ENCODE data around the gene OR2J2. TPM values are rescaled to one million over a fixed set of nuclear protein-coding genes. Genes with fewer than 3 reads are reported as not detected.
A peak's percentile ranks its signal among the peaks of the same experiment; 100 is the strongest.
"Not testable (repeated sequence)": the region's sequence is repeated elsewhere in the genome, so short reads cannot be mapped to it uniquely, and the experiment has no call there.

The OR2J2 gene
- not detected for total RNA-seq
- not detected for polyA plus RNA-seq (ENCODE audit: insufficient read depth, low read depth, low replicate concordance)
- long read RNA-seq, donor 1 = 0 reads
- long read RNA-seq, donor 2 = 0 reads
- long read RNA-seq, donor 3 = 0 reads
- long read RNA-seq, donor 4 = 0 reads
- long read RNA-seq, donor 5 = 0 reads
- long read RNA-seq, donor 6 = 0 reads
- long read RNA-seq, donor 7 = 0 reads
- long read RNA-seq, donor 8 = 0 reads
- long read RNA-seq, donor 9 = 0 reads
- long read RNA-seq, donor 10 = 0 reads

DNA sequence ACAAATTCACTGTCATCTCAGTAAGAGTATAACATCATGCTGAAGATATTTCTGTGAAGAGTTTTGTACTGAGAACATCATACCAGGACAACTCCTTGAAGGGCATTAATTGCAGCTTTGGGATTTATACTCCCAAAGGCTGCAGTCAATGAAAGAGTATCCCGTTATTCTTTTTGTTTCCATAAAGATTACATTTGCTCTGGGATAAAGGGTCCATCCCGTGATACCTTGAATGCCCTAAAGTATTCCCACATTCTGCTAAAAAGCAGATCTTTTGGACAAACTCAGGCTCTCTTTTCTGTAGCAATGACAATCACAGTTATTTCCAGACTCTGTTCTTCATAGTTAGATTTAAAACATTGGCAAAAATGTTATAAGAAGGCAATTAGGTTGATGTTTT is at the start of gene OR2J2:
Gene OR2J2, plus strand, starts transcription at position 301 of the 400 bp plus-strand sequence. CDS start 2,729 bp downstream, outside the sequence.
- intact Hi-C loops (cut with DNase I); H3K9me3 ChIP-seq (ENCODE audit: control insufficient read depth in 2 of 3, insufficient read depth in 1 of 3, low read length in 3 of 3); H3K27me3 ChIP-seq (ENCODE audit: control insufficient read depth, insufficient read depth, low read length); H3K36me3 ChIP-seq (ENCODE audit: control insufficient read depth in 2 of 3, insufficient read depth in 3 of 3, low read length in 3 of 3); H3K9ac ChIP-seq (ENCODE audit: low read length in 3 of 3); H3K4me3 ChIP-seq (ENCODE audit: low read length in 3 of 3); FAIRE-seq; H3K4me1 ChIP-seq (ENCODE audit: control insufficient read depth in 2 of 3, insufficient read depth in 2 of 3, low read depth in 1 of 3, low read length in 3 of 3); H3K27ac ChIP-seq (ENCODE audit: low read depth in 2 of 2, low read length in 2 of 2); DNase-seq: not testable (repeated sequence)

DNA sequence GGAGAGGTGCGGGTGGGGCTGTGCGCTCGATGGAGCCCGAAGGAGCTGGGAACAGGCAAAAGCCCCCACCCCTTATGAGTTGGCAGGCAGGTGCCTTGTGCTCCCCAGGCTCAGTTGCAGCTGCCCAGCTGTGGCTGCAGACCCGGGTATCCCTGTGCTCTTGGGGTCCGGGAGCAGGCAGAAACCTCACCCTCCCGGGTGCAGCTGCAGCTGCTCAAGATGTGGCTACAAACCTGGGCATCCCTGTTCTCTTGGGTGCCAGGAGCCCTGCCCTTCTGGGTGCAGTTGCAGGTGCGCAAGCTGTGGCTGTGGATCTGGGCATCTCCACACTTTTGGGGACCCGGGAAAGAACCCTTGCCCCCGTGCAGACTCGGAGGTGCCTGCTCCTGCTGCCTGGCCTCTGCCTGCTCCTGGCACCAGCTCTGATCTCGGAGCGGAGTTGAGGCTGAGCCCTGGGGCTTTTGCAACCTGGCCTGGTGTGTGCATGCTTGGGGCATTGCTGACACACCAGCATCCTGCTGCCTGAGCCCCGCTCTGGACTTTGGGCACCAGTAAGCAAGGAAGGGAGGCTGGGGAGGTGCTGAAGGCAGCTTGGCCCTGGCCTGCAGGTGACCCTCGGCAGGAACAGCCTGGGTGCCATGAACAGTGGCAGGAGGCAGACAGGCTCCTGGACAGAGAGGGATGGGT is 41.2 kb upstream of the OR2J2 start:
- no peak for FAIRE-seq
- Histone ChIP-seq H3K9ac (ENCODE audit: low read length in 3 of 3) (no peak overlapping the region), H3K9me3 (ENCODE audit: control insufficient read depth in 2 of 3, insufficient read depth in 1 of 3, low read length in 3 of 3) (no peaks in the 10 kb centered on the region), H3K36me3 (ENCODE audit: control insufficient read depth in 2 of 3, insufficient read depth in 3 of 3, low read length in 3 of 3) (no peaks in the 10 kb centered on the region), H3K4me1 (ENCODE audit: control insufficient read depth in 2 of 3, insufficient read depth in 2 of 3, low read depth in 1 of 3, low read length in 3 of 3) (no peaks in the 10 kb centered on the region), H3K27me3 (ENCODE audit: control insufficient read depth, insufficient read depth, low read length) (no peaks in the 10 kb centered on the region), H3K27ac (ENCODE audit: low read depth in 2 of 2, low read length in 2 of 2) (no peak overlapping the region), H3K4me3 (ENCODE audit: low read length in 3 of 3) (no peak overlapping the region)
- TF ChIP-seq, protein P1, sequence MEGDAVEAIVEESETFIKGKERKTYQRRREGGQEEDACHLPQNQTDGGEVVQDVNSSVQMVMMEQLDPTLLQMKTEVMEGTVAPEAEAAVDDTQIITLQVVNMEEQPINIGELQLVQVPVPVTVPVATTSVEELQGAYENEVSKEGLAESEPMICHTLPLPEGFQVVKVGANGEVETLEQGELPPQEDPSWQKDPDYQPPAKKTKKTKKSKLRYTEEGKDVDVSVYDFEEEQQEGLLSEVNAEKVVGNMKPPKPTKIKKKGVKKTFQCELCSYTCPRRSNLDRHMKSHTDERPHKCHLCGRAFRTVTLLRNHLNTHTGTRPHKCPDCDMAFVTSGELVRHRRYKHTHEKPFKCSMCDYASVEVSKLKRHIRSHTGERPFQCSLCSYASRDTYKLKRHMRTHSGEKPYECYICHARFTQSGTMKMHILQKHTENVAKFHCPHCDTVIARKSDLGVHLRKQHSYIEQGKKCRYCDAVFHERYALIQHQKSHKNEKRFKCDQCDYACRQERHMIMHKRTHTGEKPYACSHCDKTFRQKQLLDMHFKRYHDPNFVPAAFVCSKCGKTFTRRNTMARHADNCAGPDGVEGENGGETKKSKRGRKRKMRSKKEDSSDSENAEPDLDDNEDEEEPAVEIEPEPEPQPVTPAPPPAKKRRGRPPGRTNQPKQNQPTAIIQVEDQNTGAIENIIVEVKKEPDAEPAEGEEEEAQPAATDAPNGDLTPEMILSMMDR (IDR thresholded peaks at IDR 0.05; ENCODE audit: borderline replicate concordance, extremely low read depth, insufficient read depth) = no peak
- peak in 1 of 5 donors; percentile 61 for DNase-seq
- intact Hi-C loops (cut with DNase I) = no loop called here

DNA sequence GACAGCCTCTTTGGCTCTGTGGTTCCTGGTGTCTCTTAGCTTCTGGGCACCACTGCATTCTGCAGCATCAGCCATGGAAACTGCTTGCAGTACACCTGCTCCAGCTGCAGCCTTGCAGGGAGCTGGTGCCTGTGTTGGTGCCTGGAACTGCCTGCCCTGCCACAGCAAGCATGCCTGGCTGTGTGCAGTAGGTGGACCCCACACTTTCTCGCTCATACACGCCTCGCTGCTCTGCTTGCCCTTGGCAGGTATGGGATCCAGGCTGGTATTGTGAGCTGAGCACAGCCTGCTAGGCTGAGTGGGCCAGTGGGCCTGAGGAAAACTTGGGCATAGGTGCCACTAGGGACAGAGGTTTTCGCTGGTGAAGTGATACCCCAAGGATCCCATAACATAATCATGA is 40.1 kb upstream of the OR2J2 start:
- peak in 1 of 5 donors; percentile 35 for DNase-seq
- H3K4me3 ChIP-seq (ENCODE audit: low read length in 3 of 3) = no peak overlapping the region
- H3K27ac ChIP-seq (ENCODE audit: low read depth in 2 of 2, low read length in 2 of 2) = no peak overlapping the region
- no peaks in the 10 kb centered on the region for H3K4me1 ChIP-seq (ENCODE audit: control insufficient read depth in 2 of 3, insufficient read depth in 2 of 3, low read depth in 1 of 3, low read length in 3 of 3)
- TF ChIP-seq, protein P1 (IDR thresholded peaks at IDR 0.05; ENCODE audit: borderline replicate concordance, extremely low read depth, insufficient read depth) = no peak
- no peak overlapping the region for H3K9ac ChIP-seq (ENCODE audit: low read length in 3 of 3)
- intact Hi-C loops (cut with DNase I) = no loop called here
- H3K36me3 ChIP-seq (ENCODE audit: control insufficient read depth in 2 of 3, insufficient read depth in 3 of 3, low read length in 3 of 3) = no peaks in the 10 kb centered on the region
- no peak for FAIRE-seq
- H3K27me3 ChIP-seq (ENCODE audit: control insufficient read depth, insufficient read depth, low read length) = no peaks in the 10 kb centered on the region
- H3K9me3 ChIP-seq (ENCODE audit: control insufficient read depth in 2 of 3, insufficient read depth in 1 of 3, low read length in 3 of 3) = no peaks in the 10 kb centered on the region

DNA sequence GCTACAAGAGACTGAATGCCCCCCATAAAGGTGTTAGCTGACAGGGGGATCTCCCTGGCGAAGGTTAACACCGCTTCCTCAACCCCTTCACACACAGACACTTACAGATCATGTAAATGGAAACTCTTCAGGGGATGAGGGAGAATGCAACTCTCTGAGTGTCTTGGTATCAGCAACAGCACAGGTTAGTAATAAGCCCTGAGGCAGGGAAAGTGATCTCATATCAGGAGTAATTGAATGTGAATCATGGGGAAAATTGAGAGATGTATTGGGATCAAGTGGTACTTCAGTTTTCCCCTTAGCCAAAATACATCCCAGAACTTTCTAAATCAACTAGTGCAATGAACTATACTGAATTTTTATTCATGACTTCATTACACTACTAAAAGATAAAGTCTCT is 39.0 kb upstream of the OR2J2 start:
- FAIRE-seq (no peak), DNase-seq (no peak)
- Histone ChIP-seq H3K4me1 (ENCODE audit: control insufficient read depth in 2 of 3, insufficient read depth in 2 of 3, low read depth in 1 of 3, low read length in 3 of 3) (no peaks in the 10 kb centered on the region), H3K4me3 (ENCODE audit: low read length in 3 of 3) (no peak overlapping the region), H3K9me3 (ENCODE audit: control insufficient read depth in 2 of 3, insufficient read depth in 1 of 3, low read length in 3 of 3) (no peaks in the 10 kb centered on the region), H3K27ac (ENCODE audit: low read depth in 2 of 2, low read length in 2 of 2) (no peak overlapping the region), H3K27me3 (ENCODE audit: control insufficient read depth, insufficient read depth, low read length) (no peaks in the 10 kb centered on the region), H3K9ac (ENCODE audit: low read length in 3 of 3) (no peak overlapping the region), H3K36me3 (ENCODE audit: control insufficient read depth in 2 of 3, insufficient read depth in 3 of 3, low read length in 3 of 3) (no peaks in the 10 kb centered on the region)
- TF ChIP-seq, protein P1 (IDR thresholded peaks at IDR 0.05; ENCODE audit: borderline replicate concordance, extremely low read depth, insufficient read depth) = no peak
- intact Hi-C loops (cut with DNase I) = no loop called here
